Panc1 (cell line): ENCODE measurements around the gene PROM2. TPM values are rescaled to one million over a fixed set of nuclear protein-coding genes. Genes with fewer than 3 reads are reported as not detected.

Experiments
- ATAC-seq: fragments of 200-7000 bp; cut with Tn5 transposase; 2 replicates; pipeline ENCODE4 v1.9.1; 2020; ENCODE audit warnings: mild to moderate bottlenecking, moderate library complexity
- BruUV-seq: library from RNA; stranded (reverse); fragments of 400-500 nt; replicated peaks from 2 replicates; lab custom pipeline; 2021; lab: Mats Ljungman, UMichigan
- CTCF ChIA-PET: fragments of 300-600 bp; sonication (Branson Sonifier 250); formaldehyde crosslinking; loops from one replicate; lab custom pipeline; 2022; ENCODE audit warnings: antibody characterized with exemption; lab: Charles Lee
- POLR2A ChIA-PET: fragments of 300-600 bp; sonication (Branson Sonifier 250); formaldehyde crosslinking; loops from one replicate; lab custom pipeline; 2022; ENCODE audit warnings: antibody characterized with exemption; lab: Charles Lee
- DNase-seq: peaks from one replicate; pipeline ENCODE4 v3.0.0-alpha.2; 2010; ENCODE audit warnings: low read depth, low spot score
- H3K27ac ChIP-seq: 2 replicates; pipeline ENCODE4 v1.5.1; 2011; ENCODE audit warnings: mild to moderate bottlenecking, low read length, inconsistent platforms
- H3K27me3 ChIP-seq: fragments of 200-500 bp; sonication (Bioruptor generic); 2 replicates; pipeline ENCODE4 v1.6.0; 2014; ENCODE audit warnings: low read length, inconsistent platforms; ENCODE audit not compliant: control insufficient read depth, insufficient read depth
- H3K36me3 ChIP-seq: fragments of 200-500 bp; sonication (Bioruptor generic); 2 replicates; pipeline ENCODE4 v1.5.1; 2014; ENCODE audit warnings: inconsistent platforms, mild to moderate bottlenecking, low read length, moderate library complexity; ENCODE audit not compliant: control insufficient read depth, insufficient read depth
- H3K4me1 ChIP-seq: 2 replicates; pipeline ENCODE4 v1.5.1; 2011; ENCODE audit warnings: inconsistent platforms, mild to moderate bottlenecking, low read length, moderate library complexity; ENCODE audit not compliant: control insufficient read depth, insufficient read depth
- H3K4me3 ChIP-seq, 2 experiments: 2 replicates each; pipeline ENCODE4 v1.5.1; 2011 to 2012; ENCODE audit warnings: low read depth in 2 of 2, low read length in 2 of 2, mild to moderate bottlenecking in 2 of 2, inconsistent platforms in 1 of 2, moderate library complexity in 1 of 2
- H3K9me3 ChIP-seq: fragments of 200-500 bp; sonication (Bioruptor generic); 2 replicates; pipeline ENCODE4 v1.5.1; 2014; ENCODE audit warnings: low read depth, mild to moderate bottlenecking, inconsistent platforms, low read length, moderate library complexity; ENCODE audit not compliant: control insufficient read depth, insufficient read depth
- POLR2AphosphoS5 ChIP-seq: IDR thresholded peaks from 2 replicates; pipeline ENCODE4 v1.6.1; 2012; ENCODE audit warnings: mild to moderate bottlenecking, low read depth, low read length, moderate library complexity
- SIN3A ChIP-seq: IDR thresholded peaks from 2 replicates; pipeline ENCODE4 v1.6.1; 2012; ENCODE audit warnings: low read depth, mild to moderate bottlenecking, low read length, moderate library complexity, borderline replicate concordance; ENCODE audit not compliant: insufficient read depth
- TCF7L2 ChIP-seq: IDR thresholded peaks from 2 replicates; pipeline ENCODE4 v1.6.1; 2011; ENCODE audit warnings: mild to moderate bottlenecking, low read depth, low read length, inconsistent platforms
- in situ Hi-C: cut with HindIII; loops from 2 replicates; pipeline ENCODE4 v1.10.0; 2016; ENCODE audit warnings: low sequenced_read_pairs, low pct_unique_long_range_greater_than_20kb
- intact Hi-C: fragments of 100-400 bp; cut with micrococcal nuclease; formaldehyde crosslinking; loops from one replicate; pipeline ENCODE4 v1.10.0; 2022; ENCODE audit not compliant: unreplicated experiment
- total RNA-seq: library from RNA; stranded (reverse); gene quantifications from one replicate; pipeline ENCODE4 v1.2.1, GENCODE V29; 2021; ENCODE audit not compliant: unreplicated experiment
- TF ChIP-seq, protein P1 (sequence below): fragments of 450-650 bp; IDR thresholded peaks from 2 replicates; pipeline ENCODE4 v1.5.1; 2017; ENCODE audit warnings: mild to moderate bottlenecking
- TF ChIP-seq, protein P2 (sequence below), 2 experiments: IDR thresholded peaks; 2 replicates each; pipeline ENCODE4 v1.6.1; 2011 to 2012; ENCODE audit warnings: low read depth in 2 of 2, control low read depth in 1 of 2, low read length in 1 of 2, mild to moderate bottlenecking in 1 of 2, moderate library complexity in 1 of 2; ENCODE audit not compliant: insufficient read depth in 1 of 2

The PROM2 gene
- total RNA-seq, 1 experiment from 2014 or later: 1.4 TPM

DNA sequence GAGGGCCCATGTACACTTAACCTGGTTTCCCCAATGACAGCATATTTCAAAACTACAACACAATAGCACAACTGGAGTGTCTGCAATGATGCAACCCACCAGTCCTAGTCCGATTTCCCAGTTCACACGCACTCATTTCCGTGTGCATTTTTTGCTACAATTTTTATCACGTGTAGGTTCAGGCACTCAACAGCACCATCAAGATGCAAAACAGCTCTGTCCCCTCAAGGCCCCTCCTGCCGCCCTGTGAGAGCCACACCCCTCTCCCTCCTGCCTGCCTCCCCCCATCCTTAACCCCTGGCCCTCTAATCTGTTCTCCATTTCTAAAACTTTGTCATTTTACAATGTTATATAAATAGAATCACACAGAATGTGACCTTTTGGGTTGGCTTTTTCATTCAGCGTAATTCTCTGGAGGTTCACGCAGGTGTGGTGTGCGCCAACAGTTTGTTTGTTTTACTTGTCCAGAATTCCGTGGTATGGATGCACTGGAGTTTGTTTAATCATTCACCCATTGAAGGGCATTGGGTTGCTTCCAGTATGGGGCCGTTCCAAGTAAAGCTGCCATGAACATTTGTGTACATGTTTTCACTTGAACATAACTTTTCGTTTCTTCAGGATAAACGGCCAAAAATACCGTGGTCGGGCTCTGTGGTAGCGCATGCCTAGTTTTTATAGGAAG lies 31.3 kb downstream of the PROM2 start:
- ATAC-seq (no peak), DNase-seq (no peak)
- Histone ChIP-seq H3K27ac (no peak overlapping the region), H3K4me3 (no peak overlapping the region), H3K4me1 (no peaks in the 10 kb centered on the region), H3K9me3 (no peaks in the 10 kb centered on the region), H3K36me3 (no peaks in the 10 kb centered on the region), H3K27me3 (no peaks in the 10 kb centered on the region)
- TF ChIP-seq SIN3A: no peak
- TF ChIP-seq, protein P1, sequence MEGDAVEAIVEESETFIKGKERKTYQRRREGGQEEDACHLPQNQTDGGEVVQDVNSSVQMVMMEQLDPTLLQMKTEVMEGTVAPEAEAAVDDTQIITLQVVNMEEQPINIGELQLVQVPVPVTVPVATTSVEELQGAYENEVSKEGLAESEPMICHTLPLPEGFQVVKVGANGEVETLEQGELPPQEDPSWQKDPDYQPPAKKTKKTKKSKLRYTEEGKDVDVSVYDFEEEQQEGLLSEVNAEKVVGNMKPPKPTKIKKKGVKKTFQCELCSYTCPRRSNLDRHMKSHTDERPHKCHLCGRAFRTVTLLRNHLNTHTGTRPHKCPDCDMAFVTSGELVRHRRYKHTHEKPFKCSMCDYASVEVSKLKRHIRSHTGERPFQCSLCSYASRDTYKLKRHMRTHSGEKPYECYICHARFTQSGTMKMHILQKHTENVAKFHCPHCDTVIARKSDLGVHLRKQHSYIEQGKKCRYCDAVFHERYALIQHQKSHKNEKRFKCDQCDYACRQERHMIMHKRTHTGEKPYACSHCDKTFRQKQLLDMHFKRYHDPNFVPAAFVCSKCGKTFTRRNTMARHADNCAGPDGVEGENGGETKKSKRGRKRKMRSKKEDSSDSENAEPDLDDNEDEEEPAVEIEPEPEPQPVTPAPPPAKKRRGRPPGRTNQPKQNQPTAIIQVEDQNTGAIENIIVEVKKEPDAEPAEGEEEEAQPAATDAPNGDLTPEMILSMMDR: no peak
- TF ChIP-seq, protein P2, sequence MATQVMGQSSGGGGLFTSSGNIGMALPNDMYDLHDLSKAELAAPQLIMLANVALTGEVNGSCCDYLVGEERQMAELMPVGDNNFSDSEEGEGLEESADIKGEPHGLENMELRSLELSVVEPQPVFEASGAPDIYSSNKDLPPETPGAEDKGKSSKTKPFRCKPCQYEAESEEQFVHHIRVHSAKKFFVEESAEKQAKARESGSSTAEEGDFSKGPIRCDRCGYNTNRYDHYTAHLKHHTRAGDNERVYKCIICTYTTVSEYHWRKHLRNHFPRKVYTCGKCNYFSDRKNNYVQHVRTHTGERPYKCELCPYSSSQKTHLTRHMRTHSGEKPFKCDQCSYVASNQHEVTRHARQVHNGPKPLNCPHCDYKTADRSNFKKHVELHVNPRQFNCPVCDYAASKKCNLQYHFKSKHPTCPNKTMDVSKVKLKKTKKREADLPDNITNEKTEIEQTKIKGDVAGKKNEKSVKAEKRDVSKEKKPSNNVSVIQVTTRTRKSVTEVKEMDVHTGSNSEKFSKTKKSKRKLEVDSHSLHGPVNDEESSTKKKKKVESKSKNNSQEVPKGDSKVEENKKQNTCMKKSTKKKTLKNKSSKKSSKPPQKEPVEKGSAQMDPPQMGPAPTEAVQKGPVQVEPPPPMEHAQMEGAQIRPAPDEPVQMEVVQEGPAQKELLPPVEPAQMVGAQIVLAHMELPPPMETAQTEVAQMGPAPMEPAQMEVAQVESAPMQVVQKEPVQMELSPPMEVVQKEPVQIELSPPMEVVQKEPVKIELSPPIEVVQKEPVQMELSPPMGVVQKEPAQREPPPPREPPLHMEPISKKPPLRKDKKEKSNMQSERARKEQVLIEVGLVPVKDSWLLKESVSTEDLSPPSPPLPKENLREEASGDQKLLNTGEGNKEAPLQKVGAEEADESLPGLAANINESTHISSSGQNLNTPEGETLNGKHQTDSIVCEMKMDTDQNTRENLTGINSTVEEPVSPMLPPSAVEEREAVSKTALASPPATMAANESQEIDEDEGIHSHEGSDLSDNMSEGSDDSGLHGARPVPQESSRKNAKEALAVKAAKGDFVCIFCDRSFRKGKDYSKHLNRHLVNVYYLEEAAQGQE (IDR thresholded peaks at IDR 0.05; ENCODE audit: insufficient read depth in 1 of 2, low read depth in 2 of 2, low read length in 1 of 2): no peak
- TF ChIP-seq POLR2AphosphoS5: no peak
- no peak for TF ChIP-seq TCF7L2
- ChIA-PET POLR2A (no interaction called here), CTCF (no interaction called here)
- BruUV-seq: no TSS peak
- intact Hi-C loops: no loop called here
- in situ Hi-C loops: no loop called here

DNA sequence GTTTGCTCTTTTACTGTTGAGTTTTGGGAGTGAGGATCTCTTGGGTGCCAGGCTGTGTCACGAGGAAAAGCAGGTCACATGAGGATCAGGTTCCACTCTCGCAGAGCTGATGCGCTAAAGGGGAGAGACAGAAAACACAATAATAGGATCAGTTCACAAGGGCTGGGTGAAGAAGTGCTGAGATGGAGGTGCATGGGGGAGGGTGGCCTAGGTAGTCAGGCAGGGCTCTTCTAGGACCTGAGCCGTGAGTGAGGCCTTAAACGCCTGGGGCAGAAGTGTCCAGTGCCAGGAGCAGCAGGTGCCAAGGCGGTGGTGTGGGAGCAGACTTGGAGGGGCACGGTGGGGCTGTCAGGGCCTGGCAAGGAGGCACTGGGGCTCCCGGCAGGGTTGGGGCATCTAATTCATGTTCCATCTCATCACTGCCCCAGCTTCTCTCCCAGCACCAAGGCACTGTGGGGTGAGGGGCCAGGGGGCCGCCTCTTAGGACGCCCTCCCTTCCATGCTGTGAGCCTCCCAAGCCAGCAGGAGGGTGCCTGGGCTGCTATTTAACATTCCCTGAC lies 32.2 kb downstream of the PROM2 start:
- ChIA-PET CTCF (interaction anchor here (0.6 kb wide), 1 partner anchor 9 kb away, joined by 8 read pairs; no protein-coding TSS in a partner anchor), POLR2A (no interaction called here)
- no TSS peak for BruUV-seq
- intact Hi-C loops: no loop called here
- DNase-seq (no peak), ATAC-seq (no peak)
- Histone ChIP-seq H3K27ac (no peak overlapping the region), H3K9me3 (no peaks in the 10 kb centered on the region), H3K27me3 (no peaks in the 10 kb centered on the region), H3K36me3 (no peaks in the 10 kb centered on the region), H3K4me1 (no peaks in the 10 kb centered on the region), H3K4me3 (no peak overlapping the region)
- TF ChIP-seq POLR2AphosphoS5 (no peak), SIN3A (no peak), TCF7L2 (no peak)
- TF ChIP-seq, protein P2 (IDR thresholded peaks at IDR 0.05; ENCODE audit: insufficient read depth in 1 of 2, low read depth in 2 of 2, low read length in 1 of 2): no peak
- TF ChIP-seq, protein P1: no peak
- in situ Hi-C loops: no loop called here
